GM19023 (cell line): Measurements from ENCODE around the gene AFG1L.
"Not testable (repeated sequence)": the region's sequence is repeated elsewhere in the genome, so short reads cannot be mapped to it uniquely, and the experiment has no call there.

ENCODE experiments used
- ATAC-seq: cut with Tn5 transposase; IDR thresholded peaks from one replicate; pipeline ENCODE4 v1.9.1; 2021; ENCODE audit warnings: mild to moderate bottlenecking, moderate library complexity; ENCODE audit not compliant: unreplicated experiment

Gene AFG1L

GRCh38 chr6:108550256-108550655 is 255.4 kb downstream of the AFG1L start:
- ATAC-seq, result no peak

GRCh38 chr6:108555399-108556052 is 260.7 kb downstream of the AFG1L start:
- ATAC-seq, result no peak

GRCh38 chr6:108556250-108556649 is 261.4 kb downstream of the AFG1L start:
- no peak for ATAC-seq

- ATAC-seq, result no peak
These were observed 262.1 kb downstream of the AFG1L start for GRCh38 chr6:108556866-108557493.

- peak; percentile 23 for ATAC-seq
These were observed 262.9 kb downstream of the AFG1L start for GRCh38 chr6:108557494-108558371.

GRCh38 chr6:108558372-108559096 is 263.7 kb downstream of the AFG1L start:
- peak; percentile 55 for ATAC-seq

GRCh38 chr6:108559097-108559883 is 264.4 kb downstream of the AFG1L start:
- ATAC-seq, result peak; percentile 45

- no peak for ATAC-seq
These were observed 265.1 kb downstream of the AFG1L start for GRCh38 chr6:108559884-108560462.

- no peak for ATAC-seq
These were observed 265.8 kb downstream of the AFG1L start, which contains the start of gene FOXO3 for GRCh38 chr6:108560463-108561308. TSS of gene FOXO3 (plus strand) at chr6:108560917. CDS start at chr6:108561209, 292 bp downstream.

GRCh38 chr6:108561309-108561647 is 266.4 kb downstream of the AFG1L start:
- not testable (repeated sequence) for ATAC-seq

- no peak for ATAC-seq
These were observed 267.1 kb downstream of the AFG1L start for GRCh38 chr6:108561742-108562502.

- no peak for ATAC-seq
These were observed 267.7 kb downstream of the AFG1L start for GRCh38 chr6:108562503-108562993.

- ATAC-seq, result no peak
These were observed 268.4 kb downstream of the AFG1L start for GRCh38 chr6:108563292-108563691.

- ATAC-seq, result no peak
These were observed 269.3 kb downstream of the AFG1L start for GRCh38 chr6:108564178-108564577.

- peak; percentile 53 for ATAC-seq
These were observed 270.4 kb downstream of the AFG1L start for GRCh38 chr6:108565091-108565766.

GRCh38 chr6:108565893-108566292 is 271.0 kb downstream of the AFG1L start:
- peak; percentile 43 for ATAC-seq

GRCh38 chr6:108566406-108566805 is 271.6 kb downstream of the AFG1L start:
- no peak for ATAC-seq
